SK-N-SH (cell line): ENCODE results near the gene FMN1.

Experiments
- EZH2phosphoT487 ChIP-seq: fragments of 200-600 bp; sonication (generic); IDR thresholded peaks from 2 replicates; pipeline ENCODE4 v1.6.1; 2017; ENCODE audit warnings: low read depth, mixed run types, mild to moderate bottlenecking, antibody characterized with exemption, moderate library complexity, borderline replicate concordance
- FOSL2 ChIP-seq: IDR thresholded peaks from 2 replicates; pipeline ENCODE4 v1.4.0; 2012; ENCODE audit warnings: low read depth, mild to moderate bottlenecking, moderate library complexity, borderline replicate concordance
- GABPA ChIP-seq: IDR thresholded peaks from 2 replicates; pipeline ENCODE4 v1.4.0; 2012; ENCODE audit warnings: low read depth, mild to moderate bottlenecking
- POLR2AphosphoS5 ChIP-seq: IDR thresholded peaks from 2 replicates; pipeline ENCODE4 v1.6.1; 2012; ENCODE audit warnings: low read depth, low read length
- RAD21 ChIP-seq: IDR thresholded peaks from 2 replicates; pipeline ENCODE4 v1.6.1; 2012; ENCODE audit warnings: mild to moderate bottlenecking, low read length
- RFX5 ChIP-seq: IDR thresholded peaks from 2 replicates; pipeline ENCODE4 v1.6.1; 2012; ENCODE audit warnings: mild to moderate bottlenecking, improper control_type of control experiment, low read length
- SMC3 ChIP-seq: IDR thresholded peaks from 2 replicates; pipeline ENCODE4 v1.6.1; 2012; ENCODE audit warnings: low read depth, low read length, improper control_type of control experiment
- TCF12 ChIP-seq: IDR thresholded peaks from 2 replicates; pipeline ENCODE4 v1.4.0; 2012
- TEAD4 ChIP-seq: IDR thresholded peaks from 2 replicates; pipeline ENCODE4 v1.4.0; 2012; ENCODE audit warnings: mild to moderate bottlenecking, borderline replicate concordance; ENCODE audit not compliant: insufficient read depth
- TF ChIP-seq, protein P1 (sequence below): fragments of 200-600 bp; sonication (generic); IDR thresholded peaks from 2 replicates; pipeline ENCODE4 v1.6.1; 2017; ENCODE audit warnings: antibody characterized with exemption, mild to moderate bottlenecking, moderate library complexity
- TF ChIP-seq, protein P2 (sequence below): IDR thresholded peaks from 2 replicates; pipeline ENCODE4 v1.4.0; 2012; ENCODE audit warnings: low read depth, borderline replicate concordance
- TF ChIP-seq, protein P3 (sequence below): fragments of 150-350 bp; IDR thresholded peaks from 2 replicates; pipeline ENCODE4 v1.6.1; 2017; ENCODE audit warnings: antibody characterized with exemption, low read length, low read depth, borderline replicate concordance
- TF ChIP-seq, protein P4 (sequence below): IDR thresholded peaks from 2 replicates; pipeline ENCODE4 v1.4.0; 2012; ENCODE audit warnings: low read depth

DNA sequence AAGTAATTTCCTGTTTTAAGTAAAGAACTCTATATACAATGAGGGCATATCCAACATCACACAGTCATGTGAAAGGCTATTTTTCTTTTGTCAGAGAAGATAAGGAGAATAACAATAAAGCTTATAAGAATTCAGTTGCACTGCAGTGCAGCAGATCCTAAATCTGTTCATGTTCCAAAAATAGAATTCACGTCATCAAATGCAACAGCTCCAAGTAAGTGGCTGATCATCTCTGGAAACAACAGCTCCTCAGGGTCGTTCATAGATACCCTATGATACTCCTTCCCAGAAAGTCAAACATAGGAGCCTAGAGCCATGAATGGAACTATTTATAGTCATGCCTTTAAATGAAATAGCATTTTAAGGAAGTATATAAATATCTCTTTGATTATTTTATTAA lies 100.2 kb downstream of the FMN1 start:
- TF ChIP-seq SMC3 (no peak), GABPA (no peak), FOSL2 (no peak), RAD21 (no peak), EZH2phosphoT487 (no peak), RFX5 (no peak), POLR2AphosphoS5 (no peak), TCF12 (peak; percentile 32; the same call in 1 of the 2 replicates), TEAD4 (no peak)
- TF ChIP-seq, protein P1, sequence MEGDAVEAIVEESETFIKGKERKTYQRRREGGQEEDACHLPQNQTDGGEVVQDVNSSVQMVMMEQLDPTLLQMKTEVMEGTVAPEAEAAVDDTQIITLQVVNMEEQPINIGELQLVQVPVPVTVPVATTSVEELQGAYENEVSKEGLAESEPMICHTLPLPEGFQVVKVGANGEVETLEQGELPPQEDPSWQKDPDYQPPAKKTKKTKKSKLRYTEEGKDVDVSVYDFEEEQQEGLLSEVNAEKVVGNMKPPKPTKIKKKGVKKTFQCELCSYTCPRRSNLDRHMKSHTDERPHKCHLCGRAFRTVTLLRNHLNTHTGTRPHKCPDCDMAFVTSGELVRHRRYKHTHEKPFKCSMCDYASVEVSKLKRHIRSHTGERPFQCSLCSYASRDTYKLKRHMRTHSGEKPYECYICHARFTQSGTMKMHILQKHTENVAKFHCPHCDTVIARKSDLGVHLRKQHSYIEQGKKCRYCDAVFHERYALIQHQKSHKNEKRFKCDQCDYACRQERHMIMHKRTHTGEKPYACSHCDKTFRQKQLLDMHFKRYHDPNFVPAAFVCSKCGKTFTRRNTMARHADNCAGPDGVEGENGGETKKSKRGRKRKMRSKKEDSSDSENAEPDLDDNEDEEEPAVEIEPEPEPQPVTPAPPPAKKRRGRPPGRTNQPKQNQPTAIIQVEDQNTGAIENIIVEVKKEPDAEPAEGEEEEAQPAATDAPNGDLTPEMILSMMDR = no peak
- TF ChIP-seq, protein P2, sequence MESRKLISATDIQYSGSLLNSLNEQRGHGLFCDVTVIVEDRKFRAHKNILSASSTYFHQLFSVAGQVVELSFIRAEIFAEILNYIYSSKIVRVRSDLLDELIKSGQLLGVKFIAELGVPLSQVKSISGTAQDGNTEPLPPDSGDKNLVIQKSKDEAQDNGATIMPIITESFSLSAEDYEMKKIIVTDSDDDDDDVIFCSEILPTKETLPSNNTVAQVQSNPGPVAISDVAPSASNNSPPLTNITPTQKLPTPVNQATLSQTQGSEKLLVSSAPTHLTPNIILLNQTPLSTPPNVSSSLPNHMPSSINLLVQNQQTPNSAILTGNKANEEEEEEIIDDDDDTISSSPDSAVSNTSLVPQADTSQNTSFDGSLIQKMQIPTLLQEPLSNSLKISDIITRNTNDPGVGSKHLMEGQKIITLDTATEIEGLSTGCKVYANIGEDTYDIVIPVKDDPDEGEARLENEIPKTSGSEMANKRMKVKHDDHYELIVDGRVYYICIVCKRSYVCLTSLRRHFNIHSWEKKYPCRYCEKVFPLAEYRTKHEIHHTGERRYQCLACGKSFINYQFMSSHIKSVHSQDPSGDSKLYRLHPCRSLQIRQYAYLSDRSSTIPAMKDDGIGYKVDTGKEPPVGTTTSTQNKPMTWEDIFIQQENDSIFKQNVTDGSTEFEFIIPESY = no peak
- TF ChIP-seq, protein P3, sequence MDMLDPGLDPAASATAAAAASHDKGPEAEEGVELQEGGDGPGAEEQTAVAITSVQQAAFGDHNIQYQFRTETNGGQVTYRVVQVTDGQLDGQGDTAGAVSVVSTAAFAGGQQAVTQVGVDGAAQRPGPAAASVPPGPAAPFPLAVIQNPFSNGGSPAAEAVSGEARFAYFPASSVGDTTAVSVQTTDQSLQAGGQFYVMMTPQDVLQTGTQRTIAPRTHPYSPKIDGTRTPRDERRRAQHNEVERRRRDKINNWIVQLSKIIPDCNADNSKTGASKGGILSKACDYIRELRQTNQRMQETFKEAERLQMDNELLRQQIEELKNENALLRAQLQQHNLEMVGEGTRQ = no peak
- TF ChIP-seq, protein P4, sequence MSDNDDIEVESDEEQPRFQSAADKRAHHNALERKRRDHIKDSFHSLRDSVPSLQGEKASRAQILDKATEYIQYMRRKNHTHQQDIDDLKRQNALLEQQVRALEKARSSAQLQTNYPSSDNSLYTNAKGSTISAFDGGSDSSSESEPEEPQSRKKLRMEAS = no peak
